Sigmoid colon (tissue), 4 donors: Measurements from ENCODE around the gene KRT26.

Experiments
- CTCF ChIP-seq, 4 experiments: fragments of 450-650 bp in 3 of 4; fragments of 200-600 bp in 1 of 4; IDR thresholded peaks; one replicate each; pipeline ENCODE4 v1.5.1; 2016 to 2019; ENCODE audit warnings: antibody characterized with exemption in 4 of 4, mild to moderate bottlenecking in 3 of 4, moderate library complexity in 2 of 4
- EP300 ChIP-seq, 4 donors: sonication (generic); formaldehyde crosslinking; IDR thresholded peaks; one replicate each; pipeline ENCODE4 v1.6.1; 2017; ENCODE audit warnings: antibody characterized with exemption in 4 of 4
- POLR2A ChIP-seq, 2 donors: fragments of 450-650 bp; IDR thresholded peaks; one replicate each; pipeline ENCODE4 v1.6.1; 2016; ENCODE audit warnings: antibody characterized with exemption in 2 of 2, mild to moderate bottlenecking in 2 of 2, moderate library complexity in 2 of 2
- POLR2AphosphoS5 ChIP-seq, 4 donors: sonication (generic); formaldehyde crosslinking; IDR thresholded peaks; one replicate each; pipeline ENCODE4 v1.6.1; 2017; ENCODE audit warnings: antibody characterized with exemption in 4 of 4

GRCh38 chr17:40815381-40815780 lies 43.4 kb upstream of the KRT26 start:
- TF ChIP-seq EP300 (IDR thresholded peaks at IDR 0.05) = no peak
- TF ChIP-seq CTCF (IDR thresholded peaks at IDR 0.05) = no peak
- no peak for TF ChIP-seq POLR2AphosphoS5 (IDR thresholded peaks at IDR 0.05)
- TF ChIP-seq POLR2A (IDR thresholded peaks at IDR 0.05) = no peak
